Measurements from ENCODE around the gene TMEM135.
"Not testable (repeated sequence)": the region's sequence is repeated elsewhere in the genome, so short reads cannot be mapped to it uniquely, and the experiment has no call there.

The TMEM135 gene

DNA sequence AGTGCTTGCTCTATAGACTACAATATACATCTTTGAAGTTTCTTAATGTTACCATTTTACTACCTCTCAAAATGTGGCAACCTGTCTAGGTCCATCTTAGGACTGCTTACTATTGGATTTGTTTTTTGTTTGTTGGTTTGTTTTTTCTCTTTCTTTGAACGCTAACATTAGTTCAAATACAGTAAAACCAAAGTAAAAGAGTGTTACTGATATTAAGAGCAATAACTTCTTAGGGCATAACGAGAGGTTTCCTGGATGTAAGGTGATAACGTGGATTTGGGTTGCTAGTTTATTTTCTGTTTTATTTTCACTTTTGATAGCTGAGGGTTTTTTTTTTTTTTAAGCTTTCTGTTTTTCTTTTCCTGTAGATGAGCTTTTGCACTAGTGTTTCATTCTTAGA lies 43.6 kb downstream of the TMEM135 start:
- DNase-seq, result no peak

DNA sequence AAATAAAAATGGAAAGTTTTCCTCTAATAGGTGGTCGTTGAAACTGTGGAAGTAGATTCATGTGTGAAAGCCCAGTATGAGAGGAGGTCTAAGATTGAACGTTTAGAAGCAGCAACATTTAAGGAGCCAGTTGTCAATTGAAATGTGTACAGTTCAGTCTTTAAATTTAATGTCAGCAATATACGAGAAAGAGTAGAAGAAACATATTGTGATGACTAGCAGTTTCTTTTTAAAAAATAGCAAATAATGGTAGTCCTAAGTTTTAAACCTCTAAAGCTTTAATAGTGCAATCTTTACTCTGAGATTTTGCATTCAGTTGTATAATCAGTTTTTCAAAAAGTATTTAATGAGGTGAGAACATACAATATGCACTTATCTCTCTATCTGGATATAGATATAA lies 44.9 kb downstream of the TMEM135 start:
- no peak for DNase-seq

DNA sequence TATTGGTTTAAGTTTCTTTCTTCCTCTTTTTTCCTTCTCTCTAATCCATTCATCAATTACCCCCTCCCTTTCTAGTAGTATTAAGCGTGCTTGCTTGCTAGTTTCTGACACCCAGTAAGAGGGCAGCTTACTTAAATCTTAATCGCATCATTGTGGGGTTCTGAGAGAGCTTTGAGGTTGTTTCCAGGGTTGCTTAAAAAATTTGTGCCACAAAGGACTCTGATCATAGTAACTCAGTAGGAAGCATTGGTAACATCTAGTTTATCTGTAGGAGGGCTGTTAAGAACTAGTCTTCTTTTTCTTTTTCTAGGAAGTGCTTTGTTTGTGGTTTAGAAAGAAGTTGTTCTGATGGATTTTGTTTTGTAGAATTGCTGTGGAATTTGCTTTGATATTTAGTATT lies 45.3 kb downstream of the TMEM135 start:
- no peak for DNase-seq

DNA sequence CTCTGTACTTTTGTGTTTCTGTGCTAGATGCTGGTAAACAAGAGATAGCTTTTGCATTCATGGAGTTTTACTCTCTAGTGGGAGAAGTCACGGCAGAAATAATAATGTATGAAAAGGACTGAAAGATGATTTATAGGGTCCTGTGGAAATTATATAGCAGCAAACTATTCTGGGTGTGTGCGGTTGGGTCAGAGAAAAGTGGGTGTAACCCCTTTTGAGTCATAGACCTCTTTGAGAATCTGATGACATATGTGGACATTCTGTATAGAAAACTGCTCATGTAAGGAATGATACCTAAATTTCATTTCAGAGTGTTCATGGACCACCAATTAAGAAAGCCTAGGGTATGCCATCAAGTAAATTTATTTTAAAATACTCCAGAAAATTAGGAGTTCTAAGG lies 54.4 kb downstream of the TMEM135 start:
- DNase-seq, result no peak

DNA sequence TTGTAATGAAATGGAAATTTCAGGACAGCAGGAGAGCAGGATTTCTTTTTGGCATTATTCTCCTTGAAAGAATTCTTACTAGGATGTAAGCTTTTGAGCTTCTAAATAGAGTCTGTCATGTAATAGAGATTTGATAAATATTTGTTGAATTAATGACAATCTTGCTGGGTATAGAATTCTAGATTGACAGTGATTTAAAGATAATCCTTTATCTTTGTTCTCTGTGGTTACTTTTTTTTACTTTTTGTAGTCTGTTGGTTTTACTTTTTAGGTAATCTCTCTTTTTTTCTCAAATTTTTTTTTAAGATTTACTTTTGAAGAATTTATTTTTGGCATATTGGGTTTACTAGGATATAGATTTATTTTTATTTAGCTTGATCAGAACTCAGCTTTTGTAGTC lies 54.8 kb downstream of the TMEM135 start:
- DNase-seq, result no peak

DNA sequence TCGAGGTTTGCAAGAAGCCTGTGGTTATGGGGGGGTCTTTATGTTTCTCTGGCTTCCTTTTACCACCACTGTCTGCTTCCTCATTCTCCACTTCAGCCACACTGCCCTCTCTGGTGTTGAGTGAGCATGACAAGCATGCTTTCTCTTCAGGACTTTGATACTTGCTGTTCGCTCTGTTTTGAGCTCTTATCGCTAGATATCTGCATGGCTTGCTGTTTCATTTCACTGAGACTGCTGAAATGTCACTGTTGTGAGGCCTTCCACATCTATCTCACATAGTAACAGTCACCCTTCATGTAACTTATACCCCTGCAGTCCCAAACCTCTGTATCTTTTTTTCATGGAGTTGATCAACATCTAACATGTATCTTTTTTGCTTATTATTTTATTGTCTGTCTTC lies 59.8 kb downstream of the TMEM135 start:
- peak; percentile 67 for DNase-seq

DNA sequence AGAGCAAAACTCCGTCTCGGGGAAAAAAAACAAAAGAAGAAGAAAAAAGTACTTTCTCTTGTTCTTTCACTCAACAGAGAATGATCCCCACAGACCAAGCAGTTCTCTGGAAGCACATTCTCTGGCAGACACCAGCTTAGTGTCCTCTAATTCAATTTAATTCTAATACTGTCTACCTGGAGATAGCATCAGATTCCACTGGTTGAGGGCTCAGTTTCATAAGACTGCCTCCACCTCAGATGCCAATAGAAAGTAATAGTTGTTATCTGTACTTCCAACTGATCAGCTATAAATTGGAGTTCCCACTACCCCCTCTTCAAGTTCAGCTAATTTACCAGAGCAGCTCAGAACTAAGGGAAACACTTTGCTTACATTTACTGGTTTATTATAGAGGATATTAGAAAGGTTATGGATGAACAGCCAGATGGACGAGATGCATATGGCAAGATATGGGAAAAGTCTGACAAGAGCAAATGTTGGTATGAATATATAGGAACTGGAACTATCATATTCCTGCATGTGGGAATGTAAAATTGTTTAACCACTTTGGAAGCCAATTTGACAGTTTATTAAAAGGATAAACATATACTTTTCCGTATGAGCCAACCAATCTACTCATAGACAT lies 64.3 kb downstream of the TMEM135 start:
- DNase-seq, result no peak

DNA sequence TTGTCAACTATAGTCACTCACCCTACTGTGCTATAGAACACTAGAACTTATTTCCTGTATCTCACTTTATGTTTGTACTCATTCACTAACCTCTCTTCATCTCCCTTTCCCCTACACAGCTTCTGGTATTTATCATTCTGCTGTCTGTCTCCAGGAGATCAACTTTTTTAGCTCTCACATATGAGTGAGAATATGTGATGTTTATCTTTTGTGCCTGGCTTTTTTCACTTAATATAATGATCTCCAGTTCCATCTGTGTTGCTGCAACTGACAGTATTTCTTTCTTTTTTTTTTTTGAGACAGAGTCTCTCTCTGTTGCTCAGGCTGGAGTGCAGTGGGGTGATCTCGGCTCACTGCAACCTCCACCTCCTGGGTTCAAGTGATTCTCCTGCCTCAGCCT lies 68.1 kb downstream of the TMEM135 start:
- not testable (repeated sequence) for DNase-seq

DNA sequence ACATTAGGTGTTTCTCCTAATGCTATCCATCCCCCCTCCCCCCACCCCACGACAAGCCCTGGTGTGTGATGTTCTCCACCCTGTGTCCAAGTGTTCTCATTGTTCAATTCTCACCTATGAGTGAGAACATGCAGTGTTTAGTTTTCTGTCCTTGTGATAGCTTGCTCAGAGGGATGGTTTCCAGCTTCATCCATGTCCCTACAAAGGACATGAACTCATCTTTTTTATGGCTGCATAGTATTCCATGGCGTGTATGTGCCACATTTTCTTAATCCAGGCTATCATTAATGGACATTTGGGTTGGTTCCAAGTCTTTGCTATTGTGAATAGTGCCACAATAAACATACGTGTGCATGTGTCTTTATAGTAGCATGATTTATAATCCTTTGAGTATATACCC lies 69.6 kb downstream of the TMEM135 start:
- not testable (repeated sequence) for DNase-seq

DNA sequence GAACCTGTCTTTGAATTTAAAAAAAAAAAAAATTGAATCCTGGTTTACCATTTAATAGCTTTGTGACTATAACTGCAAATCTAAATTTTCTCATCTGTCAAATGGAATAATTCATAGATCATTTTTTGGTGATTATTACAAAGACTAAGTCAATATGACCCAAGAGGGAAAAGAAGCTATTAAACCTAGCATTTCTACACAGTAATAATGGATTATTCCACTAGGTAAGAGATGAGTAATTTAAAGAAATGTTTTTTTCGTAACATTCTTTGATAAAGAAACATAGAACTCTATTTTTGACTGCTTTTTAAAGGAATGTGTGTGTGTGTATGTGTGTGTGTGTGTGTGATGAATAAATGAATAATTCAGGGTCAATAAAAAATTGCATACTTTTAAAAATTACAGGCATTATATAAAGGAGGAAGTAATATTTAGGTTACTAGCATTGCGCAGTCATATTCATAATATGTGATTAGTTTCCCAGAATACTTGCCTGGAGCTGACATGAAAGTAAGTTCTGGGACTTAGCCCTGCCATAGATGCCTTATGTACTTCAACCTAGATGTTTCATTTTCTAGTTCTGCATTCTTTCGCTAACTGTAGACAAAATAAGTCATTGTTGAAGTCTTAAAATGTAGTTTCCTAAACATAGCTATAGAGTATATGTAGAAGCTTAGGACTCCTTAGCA lies 72.9 kb downstream of the TMEM135 start:
- DNase-seq, result no peak

DNA sequence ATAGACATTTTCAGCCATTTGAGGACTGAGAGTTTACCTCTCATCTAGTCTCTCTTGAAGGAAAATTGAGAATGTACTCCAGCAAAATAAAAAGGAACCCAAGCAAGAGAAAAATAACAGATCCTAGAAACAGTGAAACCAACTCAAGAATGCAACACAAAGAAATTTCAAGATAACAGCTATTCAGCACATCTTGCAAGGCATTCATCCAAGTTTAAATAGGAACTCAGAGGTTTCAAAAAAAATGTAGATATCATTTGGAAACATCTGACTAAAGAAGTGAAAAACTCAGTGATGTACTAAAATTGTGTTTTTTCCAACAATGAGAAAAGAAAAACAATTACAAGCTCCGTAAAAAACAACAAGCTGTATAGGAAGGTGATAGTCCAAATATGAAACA lies 76.4 kb downstream of the TMEM135 start:
- DNase-seq, result no peak

DNA sequence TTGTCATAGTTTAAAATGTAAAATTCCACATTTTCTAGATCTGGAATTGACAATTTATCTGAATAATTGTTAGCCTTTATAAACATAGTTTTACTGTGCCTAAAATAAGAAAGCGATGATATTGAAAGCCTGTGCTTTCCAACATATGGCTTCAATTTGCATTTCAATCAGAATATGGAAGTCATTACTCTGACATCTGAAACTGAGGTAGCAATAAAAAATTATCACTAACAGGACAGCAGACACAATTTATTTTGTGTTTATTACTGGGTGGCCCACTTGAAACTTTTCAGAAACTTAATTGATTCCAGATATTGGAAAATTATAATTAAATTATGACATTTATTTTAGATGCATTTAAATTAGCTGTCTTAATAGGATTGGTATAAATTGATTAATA lies 78.5 kb downstream of the TMEM135 start:
- no peak for DNase-seq

DNA sequence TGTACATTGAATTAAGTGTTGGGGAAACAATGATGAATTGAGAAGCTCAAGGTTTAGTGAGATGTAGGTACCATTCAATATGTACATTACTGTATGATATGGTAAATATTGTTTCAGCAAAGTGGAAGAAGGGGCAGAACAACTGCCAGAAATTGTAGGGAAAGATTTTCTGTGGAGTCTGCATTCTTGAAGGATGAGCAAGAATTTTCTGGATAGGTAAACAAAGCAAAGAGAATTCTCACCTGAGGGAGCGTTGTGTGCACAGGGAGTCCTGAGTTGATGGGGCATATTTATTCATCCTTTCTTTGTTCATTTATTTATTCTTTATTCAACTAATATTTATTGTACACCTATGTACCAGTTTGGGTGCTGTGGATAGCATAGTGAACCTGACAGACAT lies 83.2 kb downstream of the TMEM135 start:
- DNase-seq, result no peak

DNA sequence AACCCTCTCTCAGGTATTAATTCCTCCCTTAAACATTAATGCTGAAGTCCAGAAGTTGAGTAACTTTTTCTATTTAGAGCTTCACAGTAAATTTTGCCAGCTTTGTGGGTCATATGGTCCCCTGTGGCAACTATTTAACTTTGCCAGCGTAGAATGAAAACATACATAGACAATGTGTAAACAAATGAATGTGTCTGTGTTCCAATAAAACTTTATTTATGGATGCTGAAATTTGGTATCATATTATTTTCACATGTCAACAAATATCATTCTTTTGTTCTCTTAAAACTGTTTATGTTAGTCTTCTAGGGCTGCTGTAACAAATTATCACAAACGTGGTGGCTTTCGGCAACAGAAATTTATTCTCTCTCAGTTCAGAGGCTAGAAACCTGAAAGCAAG lies 85.1 kb downstream of the TMEM135 start:
- DNase-seq, result no peak

DNA sequence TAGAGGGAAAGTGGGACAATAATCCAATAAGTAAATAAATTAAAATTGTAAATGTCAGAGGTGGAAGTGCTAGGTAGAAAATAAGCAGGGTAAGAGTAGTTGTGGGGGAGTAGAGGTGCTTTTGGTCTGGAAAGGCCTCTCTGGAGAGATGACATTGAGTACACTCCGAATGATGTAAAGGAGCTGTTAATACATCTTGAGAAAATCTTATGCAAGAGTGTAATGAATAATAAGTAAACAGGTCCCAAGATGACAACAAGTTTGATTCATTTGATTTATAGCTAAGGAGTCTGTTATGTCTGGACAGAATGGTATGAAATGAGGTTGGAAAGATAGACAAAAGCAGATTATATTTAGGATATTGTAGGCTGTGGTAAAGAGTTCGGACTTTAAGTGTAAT lies 87.5 kb downstream of the TMEM135 start:
- no peak for DNase-seq

DNA sequence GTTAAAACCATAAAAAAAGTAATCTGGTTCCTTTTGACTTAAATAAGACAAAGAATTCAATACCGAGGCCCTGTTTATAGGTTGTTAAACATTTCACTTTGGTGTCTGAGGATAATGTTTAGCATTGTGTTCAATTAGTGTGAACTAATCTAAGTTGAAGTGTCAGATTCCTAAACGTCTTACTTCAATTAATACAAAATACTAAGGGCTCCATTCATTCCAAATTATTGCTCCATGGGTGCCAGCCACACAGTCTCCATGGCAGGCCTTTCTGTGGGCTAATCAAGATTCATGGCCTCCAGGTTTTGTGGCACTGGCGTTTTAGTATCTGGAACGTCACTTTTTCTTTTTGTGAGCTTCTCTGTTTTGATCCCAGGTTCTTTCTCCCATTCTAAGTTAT lies 89.4 kb downstream of the TMEM135 start:
- DNase-seq, result no peak

DNA sequence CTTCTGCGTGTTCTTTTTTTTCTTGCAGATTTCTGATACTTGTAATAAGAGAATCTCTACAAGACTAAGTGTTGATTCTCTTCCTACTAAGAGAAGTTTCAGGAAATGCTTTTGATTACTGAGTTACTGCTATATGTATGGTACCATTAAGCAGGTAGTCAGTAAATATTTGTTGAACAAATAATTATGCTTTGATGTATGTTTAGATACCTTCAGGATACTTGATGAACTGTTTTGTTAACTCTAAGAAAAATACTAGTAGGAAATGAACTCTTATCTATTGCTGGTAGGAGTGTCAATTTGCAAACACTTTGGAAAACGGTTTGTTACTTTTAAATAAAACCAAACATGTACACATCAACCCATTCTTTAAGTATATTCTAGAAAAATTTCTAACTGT lies 90.6 kb downstream of the TMEM135 start:
- no peak for DNase-seq

DNA sequence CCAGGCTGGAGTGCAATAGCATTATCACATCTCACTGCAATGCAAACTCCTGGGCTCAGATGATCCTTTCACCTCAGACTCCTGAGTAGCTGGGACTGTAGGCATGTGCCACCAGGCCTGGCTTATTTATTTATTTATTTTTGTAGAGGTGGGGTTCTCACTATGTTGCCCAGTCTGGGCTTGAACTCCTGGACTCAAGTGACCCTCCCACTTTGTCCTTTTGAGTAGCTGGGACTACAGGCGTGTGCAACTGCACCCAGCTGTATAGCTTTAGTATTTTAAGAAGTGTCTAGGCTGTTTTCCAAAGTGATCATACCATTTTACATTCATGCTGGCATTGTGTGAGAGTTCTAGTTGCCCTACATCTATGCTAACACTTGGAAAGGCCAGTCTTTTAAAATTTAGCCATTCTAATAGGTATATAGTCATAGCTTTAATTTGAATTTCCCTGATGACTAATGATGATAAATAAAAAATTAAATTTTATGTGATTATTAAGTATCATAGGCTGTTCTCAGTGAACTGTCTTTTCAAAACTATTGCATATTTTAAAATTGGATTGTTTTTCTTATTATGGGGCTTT lies 96.9 kb downstream of the TMEM135 start:
- no peak for DNase-seq

DNA sequence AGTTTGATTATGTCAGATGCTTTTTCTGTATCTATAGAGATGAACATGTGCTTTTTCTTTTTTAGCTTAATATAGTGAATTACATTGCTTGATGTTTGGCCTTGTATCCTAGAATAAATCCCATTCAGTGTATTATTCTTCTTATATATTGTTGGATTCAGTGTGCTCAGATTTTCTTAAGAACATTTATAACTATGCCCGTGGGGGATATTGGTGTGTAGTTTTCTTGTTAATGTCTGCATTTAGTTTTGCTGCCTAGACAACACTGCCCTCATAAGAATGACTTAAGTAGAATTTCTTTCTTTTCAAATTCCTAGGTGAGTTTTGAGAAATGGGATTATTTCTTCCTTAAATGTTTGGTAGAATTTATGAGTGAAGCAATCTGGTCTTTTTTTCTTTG lies 98.5 kb downstream of the TMEM135 start:
- DNase-seq, result no peak

DNA sequence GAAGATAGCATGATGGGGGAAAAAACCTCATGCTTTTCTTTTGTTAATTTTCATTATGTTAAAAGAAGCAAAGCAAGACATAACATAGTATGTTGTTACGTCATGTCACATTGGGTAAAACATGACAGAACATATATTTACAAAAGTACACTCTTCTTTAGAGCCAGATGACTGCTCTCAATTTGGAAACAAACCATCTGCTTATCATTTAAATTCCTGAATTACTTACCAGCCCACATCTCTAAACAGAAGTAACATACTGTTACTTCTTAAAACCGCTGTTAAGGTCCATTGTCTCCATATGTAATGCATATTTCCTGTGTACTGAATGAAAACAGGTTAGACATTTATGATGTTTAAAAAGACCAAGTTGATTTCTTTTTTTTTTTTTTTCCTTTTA lies 100.0 kb downstream of the TMEM135 start:
- DNase-seq, result no peak

DNA sequence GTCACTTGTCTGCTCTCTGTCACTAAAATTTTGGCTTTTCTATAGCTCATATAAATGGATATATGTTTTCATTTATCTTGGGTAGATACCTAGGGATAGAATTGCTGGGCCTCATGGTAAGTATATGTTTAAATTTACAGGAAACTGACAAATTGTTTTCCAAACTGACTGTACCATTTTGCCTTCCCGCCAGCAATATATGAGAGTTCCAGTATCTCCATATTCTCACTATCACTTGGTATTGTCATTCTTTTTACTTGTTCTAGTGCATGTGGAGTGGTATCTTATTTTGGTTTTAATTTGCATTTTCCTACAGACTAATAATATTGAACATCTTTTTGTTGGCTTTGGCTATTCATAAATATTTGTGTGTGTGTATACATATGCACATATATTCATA lies 101.7 kb downstream of the TMEM135 start:
- DNase-seq, result no peak

DNA sequence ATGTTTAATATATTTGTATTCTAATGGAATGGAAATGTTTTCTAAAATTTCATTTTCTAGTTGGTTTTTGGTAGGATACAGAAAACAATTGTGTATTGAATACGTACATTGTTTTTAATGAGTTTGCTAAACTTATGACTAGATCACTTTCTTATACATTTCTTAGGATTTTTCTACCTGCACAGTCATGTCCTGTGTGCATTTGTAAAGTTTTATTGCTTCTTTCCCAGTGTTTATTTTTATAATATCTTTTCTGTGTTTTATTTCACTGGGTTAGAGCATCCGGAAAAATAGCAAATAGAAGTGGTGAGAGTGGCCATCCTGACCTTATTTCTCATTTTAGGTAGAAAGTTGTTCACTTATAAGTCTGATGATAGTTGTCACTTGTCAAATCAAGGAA lies 103.6 kb downstream of the TMEM135 start:
- DNase-seq, result no peak

DNA sequence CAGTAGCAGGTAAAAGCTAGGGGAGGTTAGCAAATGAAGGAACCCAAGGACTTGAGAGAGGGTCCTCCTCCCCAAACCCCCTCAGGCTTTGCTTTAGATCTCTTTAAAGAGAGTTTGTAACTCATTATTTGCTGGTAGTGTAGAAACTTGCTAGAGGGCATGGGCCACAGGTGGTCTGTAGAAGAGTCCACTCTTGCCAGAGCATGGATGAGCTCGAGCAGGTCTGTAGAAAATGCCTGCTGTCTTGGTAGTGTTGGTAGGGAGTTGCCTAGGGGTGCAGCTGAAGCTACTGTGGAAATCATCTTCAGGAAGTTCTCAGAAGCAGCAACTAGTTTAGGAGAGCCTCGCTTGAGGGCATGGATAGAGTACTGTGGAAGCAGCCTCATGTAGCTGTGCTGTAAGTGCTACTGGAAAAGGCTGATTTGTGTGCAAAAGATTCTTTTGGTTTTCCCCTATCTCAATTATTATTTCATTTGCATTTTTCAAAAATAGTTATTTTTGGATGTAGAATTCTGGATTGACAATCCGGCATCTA lies 104.3 kb downstream of the TMEM135 start:
- DNase-seq, result no peak

DNA sequence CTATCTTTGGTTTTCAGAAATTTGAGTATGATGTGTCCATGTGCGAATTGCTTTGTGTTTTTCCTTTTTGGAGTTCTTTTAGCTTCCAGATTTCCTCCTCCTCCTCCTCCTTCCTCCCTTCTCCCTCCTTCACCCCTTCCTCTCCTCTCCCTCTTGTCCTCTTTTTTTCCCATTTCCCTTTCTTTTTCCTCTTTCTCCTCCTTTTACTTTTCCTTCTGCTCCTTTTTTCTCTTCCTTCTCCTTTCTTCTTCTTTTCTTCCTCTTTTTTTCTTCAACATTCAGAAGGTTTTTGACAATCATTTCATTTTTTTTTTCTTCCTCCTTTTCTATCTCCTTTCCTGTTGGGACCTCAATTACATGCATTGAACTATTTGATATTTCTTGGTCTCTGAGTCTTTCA lies 104.9 kb downstream of the TMEM135 start:
- no peak for DNase-seq

DNA sequence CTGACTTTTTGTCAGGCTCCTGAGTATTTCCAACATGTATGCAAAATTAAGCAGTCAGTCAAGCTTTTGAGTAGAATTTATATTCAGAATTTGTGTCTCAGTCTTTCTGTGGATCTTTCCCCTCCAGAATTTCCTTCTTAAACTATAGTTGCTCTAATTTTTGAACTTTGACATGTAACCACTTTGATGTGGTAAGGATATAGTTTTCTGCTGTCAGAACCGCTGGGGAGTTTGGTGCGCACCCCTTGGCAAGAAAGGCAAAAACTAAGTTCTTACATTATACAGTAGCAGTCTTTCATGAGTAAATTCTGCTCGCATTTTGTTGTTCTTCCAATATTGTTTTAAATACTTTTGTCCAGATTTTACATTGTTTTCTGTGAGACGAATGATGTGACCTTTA lies 105.9 kb downstream of the TMEM135 start:
- DNase-seq, result no peak
